A549 (cell line): Measurements from ENCODE around the gene PUDP.

ENCODE experiments used
- CTCF ChIP-seq: fragments of >200 bp; sonication (Bioruptor Twin); formaldehyde crosslinking; IDR thresholded peaks from 3 replicates; pipeline ENCODE4 v1.5.1; 2016
- E2F6 ChIP-seq: IDR thresholded peaks from 2 replicates; pipeline ENCODE4 v1.6.1; 2012; ENCODE audit warnings: low read depth, borderline replicate concordance
- EHMT2 ChIP-seq: fragments of 200-600 bp; sonication (generic); IDR thresholded peaks from 2 replicates; pipeline ENCODE4 v1.6.1; 2016; ENCODE audit warnings: antibody characterized with exemption, low read depth, mild to moderate bottlenecking, moderate library complexity
- HOXA7 ChIP-seq: fragments of 250-450 bp; sonication (Bioruptor Pico); IDR thresholded peaks from 2 replicates; pipeline ENCODE4 v1.5.0; 2020; ENCODE audit warnings: mild to moderate bottlenecking, moderate library complexity
- JUN ChIP-seq, 2 experiments: fragments of >200 bp; sonication (Bioruptor Twin); formaldehyde crosslinking; IDR thresholded peaks; 2 replicates in 1 of 2; 3 replicates in 1 of 2; pipeline ENCODE4 v1.6.1; 2016 to 2017
- MAFK ChIP-seq: fragments of 450-650 bp; IDR thresholded peaks from 2 replicates; pipeline ENCODE4 v1.6.1; 2014; ENCODE audit not compliant: partially characterized antibody
- PHF8 ChIP-seq: fragments of 200-600 bp; sonication (generic); IDR thresholded peaks from 2 replicates; pipeline ENCODE4 v1.6.1; 2016; ENCODE audit warnings: low read depth, mild to moderate bottlenecking, antibody characterized with exemption, moderate library complexity, borderline replicate concordance
- POLR2A ChIP-seq: IDR thresholded peaks from 2 replicates; pipeline ENCODE4 v1.6.1; 2012; ENCODE audit warnings: mild to moderate bottlenecking, low read length

GRCh38 chrX:7062903-7063302, 85.0 kb downstream of the PUDP start:
- TF ChIP-seq MAFK (no peak), CTCF (no peak), JUN (IDR thresholded peaks at IDR 0.05) (no peak), E2F6 (no peak), POLR2A (no peak), EHMT2 (no peak), PHF8 (no peak), HOXA7 (no peak)
